ENCODE data around the gene FKBP1C. TPM values are rescaled to one million over a fixed set of nuclear protein-coding genes. Genes with fewer than 3 reads are reported as not detected.

Gene FKBP1C
- total and polyA plus RNA-seq, 8 donors = 0.58 to 3.4 (median 2.0) TPM

GRCh38 chr6:63186970-63187369 is 24.3 kb upstream of the FKBP1C start:
- DNase-seq (no peak), ATAC-seq (no peak)
- Histone ChIP-seq H3K27ac (no peak overlapping the region), H3K4me3 (no peak overlapping the region), H3K4me1 (no peaks in the 10 kb centered on the region), H3K27me3 (no peaks in the 10 kb centered on the region), H3K36me3 (no peaks in the 10 kb centered on the region), H3K9me3 (no peaks in the 10 kb centered on the region)
- intact Hi-C loops (cut with DNase I) = no loop called here
- TF ChIP-seq CTCF (IDR thresholded peaks at IDR 0.05) = no peak

GRCh38 chr6:63188828-63189227 is 22.4 kb upstream of the FKBP1C start:
- no peak overlapping the region for H3K4me3 ChIP-seq
- H3K27me3 ChIP-seq = no peaks in the 10 kb centered on the region
- intact Hi-C loops (cut with DNase I) = no loop called here
- H3K4me1 ChIP-seq = no peaks in the 10 kb centered on the region
- no peak for TF ChIP-seq CTCF (IDR thresholded peaks at IDR 0.05)
- no peak overlapping the region for H3K27ac ChIP-seq
- H3K36me3 ChIP-seq = no peaks in the 10 kb centered on the region
- ATAC-seq = no peak
- no peak for DNase-seq
- H3K9me3 ChIP-seq = no peaks in the 10 kb centered on the region

GRCh38 chr6:63193324-63193723 is 17.9 kb upstream of the FKBP1C start:
- H3K27ac ChIP-seq = no peak overlapping the region
- no peak for ATAC-seq
- DNase-seq = peak in 1 of 4 donors; percentile 34
- no peaks in the 10 kb centered on the region for H3K27me3 ChIP-seq
- H3K4me1 ChIP-seq = no peaks in the 10 kb centered on the region
- H3K36me3 ChIP-seq = no peaks in the 10 kb centered on the region
- no peaks in the 10 kb centered on the region for H3K9me3 ChIP-seq
- intact Hi-C loops (cut with DNase I) = no loop called here
- TF ChIP-seq CTCF (IDR thresholded peaks at IDR 0.05) = no peak
- no peak overlapping the region for H3K4me3 ChIP-seq

- H3K27ac ChIP-seq = no peak overlapping the region
- intact Hi-C loops (cut with DNase I) = no loop called here
- no peaks in the 10 kb centered on the region for H3K4me1 ChIP-seq
- H3K9me3 ChIP-seq = peaks cover 0 to 6% of the 10 kb centered on the region in 2 donors
- DNase-seq (no peak), ATAC-seq (no peak)
- no peaks in the 10 kb centered on the region for H3K27me3 ChIP-seq
- H3K4me3 ChIP-seq = no peak overlapping the region
- H3K36me3 ChIP-seq = no peaks in the 10 kb centered on the region
- TF ChIP-seq CTCF (IDR thresholded peaks at IDR 0.05) = no peak
Measured at GRCh38 chr6:63197741-63198140, 13.5 kb upstream of the FKBP1C start.

GRCh38 chr6:63213325-63213724 is 2.1 kb downstream of the FKBP1C start:
- Histone ChIP-seq H3K4me3 (no peak overlapping the region), H3K27me3 (no peaks in the 10 kb centered on the region), H3K27ac (no peak overlapping the region), H3K9me3 (peaks cover 0 to 26% of the 10 kb centered on the region in 2 donors), H3K36me3 (no peaks in the 10 kb centered on the region), H3K4me1 (no peaks in the 10 kb centered on the region)
- intact Hi-C loops (cut with DNase I) = no loop called here
- no peak for TF ChIP-seq CTCF (IDR thresholded peaks at IDR 0.05)
- DNase-seq (no peak), ATAC-seq (no peak)

All from left lung (tissue), 10 donors.